ENCODE results near the gene PRKCB. TPM values are rescaled to one million over a fixed set of nuclear protein-coding genes. Genes with fewer than 3 reads are reported as not detected.
"Not testable (repeated sequence)": the region's sequence is repeated elsewhere in the genome, so short reads cannot be mapped to it uniquely, and the experiment has no call there.

PRKCB gene
- total RNA-seq, 1 donor from 2014 or later: 0.69 TPM

DNA sequence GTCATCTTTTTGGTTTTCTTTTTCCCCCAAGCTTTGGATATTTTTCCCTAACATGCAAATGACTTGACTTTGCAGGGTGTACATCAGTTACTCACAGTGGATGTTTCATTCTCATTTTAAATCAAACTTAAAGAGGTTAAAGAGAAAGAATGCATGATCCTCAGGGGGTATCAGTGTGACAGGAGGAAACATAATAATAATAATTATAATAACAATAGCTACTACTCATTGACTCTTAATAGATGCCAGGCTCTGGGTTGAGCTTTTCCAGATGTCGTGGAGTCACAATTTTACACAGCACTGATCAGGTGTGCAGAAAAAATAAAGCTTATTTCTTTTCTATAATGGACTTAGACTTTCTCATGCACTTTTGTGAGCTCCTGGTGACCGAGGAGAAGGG is 263.1 kb downstream of the PRKCB start:
- H3K27me3 Mint-ChIP-seq (ENCODE audit: unreplicated experiment): peaks cover 4% of the 10 kb centered on the region
- no peak for DNase-seq
- H3K27ac Mint-ChIP-seq (ENCODE audit: unreplicated experiment): no peak overlapping the region
- H3K4me3 Mint-ChIP-seq (ENCODE audit: unreplicated experiment): no peak overlapping the region
- peaks cover 4% of the 10 kb centered on the region for H3K4me1 Mint-ChIP-seq (ENCODE audit: low read depth, unreplicated experiment)
- TF ChIP-seq, protein P1, sequence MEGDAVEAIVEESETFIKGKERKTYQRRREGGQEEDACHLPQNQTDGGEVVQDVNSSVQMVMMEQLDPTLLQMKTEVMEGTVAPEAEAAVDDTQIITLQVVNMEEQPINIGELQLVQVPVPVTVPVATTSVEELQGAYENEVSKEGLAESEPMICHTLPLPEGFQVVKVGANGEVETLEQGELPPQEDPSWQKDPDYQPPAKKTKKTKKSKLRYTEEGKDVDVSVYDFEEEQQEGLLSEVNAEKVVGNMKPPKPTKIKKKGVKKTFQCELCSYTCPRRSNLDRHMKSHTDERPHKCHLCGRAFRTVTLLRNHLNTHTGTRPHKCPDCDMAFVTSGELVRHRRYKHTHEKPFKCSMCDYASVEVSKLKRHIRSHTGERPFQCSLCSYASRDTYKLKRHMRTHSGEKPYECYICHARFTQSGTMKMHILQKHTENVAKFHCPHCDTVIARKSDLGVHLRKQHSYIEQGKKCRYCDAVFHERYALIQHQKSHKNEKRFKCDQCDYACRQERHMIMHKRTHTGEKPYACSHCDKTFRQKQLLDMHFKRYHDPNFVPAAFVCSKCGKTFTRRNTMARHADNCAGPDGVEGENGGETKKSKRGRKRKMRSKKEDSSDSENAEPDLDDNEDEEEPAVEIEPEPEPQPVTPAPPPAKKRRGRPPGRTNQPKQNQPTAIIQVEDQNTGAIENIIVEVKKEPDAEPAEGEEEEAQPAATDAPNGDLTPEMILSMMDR (IDR thresholded peaks at IDR 0.05; ENCODE audit: partially characterized antibody, unreplicated experiment): no peak
- H3K36me3 Mint-ChIP-seq (ENCODE audit: unreplicated experiment): no peaks in the 10 kb centered on the region
- H3K9me3 Mint-ChIP-seq (ENCODE audit: unreplicated experiment): no peaks in the 10 kb centered on the region

DNA sequence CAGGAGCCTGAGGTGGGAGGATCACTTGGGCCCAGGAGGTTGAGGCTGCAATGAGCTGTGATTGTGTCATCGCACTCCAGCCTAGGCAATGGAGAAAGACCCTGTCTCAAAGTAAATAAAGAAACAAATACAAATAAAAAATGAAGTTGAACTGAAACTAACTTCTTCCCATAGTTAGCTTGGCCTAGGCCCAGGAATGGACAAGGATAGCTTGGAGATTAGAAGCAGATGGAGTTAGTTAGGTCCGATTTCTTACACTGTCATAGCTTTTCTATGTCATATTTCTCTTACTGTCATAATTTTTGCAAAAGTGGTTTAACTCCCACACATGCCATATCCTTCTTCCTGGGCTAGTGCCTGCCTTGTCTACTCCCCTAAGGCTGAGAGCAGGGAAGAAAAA is 265.6 kb downstream of the PRKCB start:
- DNase-seq: no peak
- Mint-ChIP-seq H3K9me3 (ENCODE audit: unreplicated experiment) (no peaks in the 10 kb centered on the region), H3K4me3 (ENCODE audit: unreplicated experiment) (no peak overlapping the region), H3K27ac (ENCODE audit: unreplicated experiment) (no peak overlapping the region), H3K4me1 (ENCODE audit: low read depth, unreplicated experiment) (peaks cover 4% of the 10 kb centered on the region), H3K27me3 (ENCODE audit: unreplicated experiment) (peaks cover 3% of the 10 kb centered on the region), H3K36me3 (ENCODE audit: unreplicated experiment) (no peaks in the 10 kb centered on the region)
- TF ChIP-seq, protein P1 (IDR thresholded peaks at IDR 0.05; ENCODE audit: partially characterized antibody, unreplicated experiment): no peak

DNA sequence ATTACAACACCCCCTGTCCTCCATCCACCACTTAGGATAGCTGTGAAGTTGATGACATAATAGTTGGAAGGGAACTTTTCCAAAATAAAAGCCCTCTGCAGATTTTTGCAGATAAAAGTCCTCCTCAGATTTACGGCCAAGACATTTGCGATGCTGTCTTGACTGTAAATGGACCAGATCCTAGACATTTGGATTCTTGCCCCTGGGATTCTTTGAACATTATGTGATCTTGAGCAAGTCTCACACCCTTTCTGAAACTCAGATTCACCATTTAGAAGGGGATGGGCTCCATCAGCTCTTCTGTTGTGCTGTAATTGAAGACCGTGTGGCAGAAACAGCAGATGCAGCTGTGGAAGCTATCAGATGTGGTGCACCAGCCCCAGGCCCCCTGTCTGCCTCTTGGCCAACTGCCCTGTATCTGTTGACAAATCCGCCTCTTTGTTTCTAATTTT is 266.5 kb downstream of the PRKCB start:
- Mint-ChIP-seq H3K27me3 (ENCODE audit: unreplicated experiment) (peaks cover 3% of the 10 kb centered on the region), H3K9me3 (ENCODE audit: unreplicated experiment) (no peaks in the 10 kb centered on the region), H3K4me3 (ENCODE audit: unreplicated experiment) (no peak overlapping the region), H3K27ac (ENCODE audit: unreplicated experiment) (no peak overlapping the region), H3K36me3 (ENCODE audit: unreplicated experiment) (no peaks in the 10 kb centered on the region), H3K4me1 (ENCODE audit: low read depth, unreplicated experiment) (peaks cover 4% of the 10 kb centered on the region)
- DNase-seq: peak; percentile 32
- TF ChIP-seq, protein P1 (IDR thresholded peaks at IDR 0.05; ENCODE audit: partially characterized antibody, unreplicated experiment): peak; percentile 9

GRCh38 chr16:24105471-24105870 is 269.7 kb downstream of the PRKCB start:
- not testable (repeated sequence) for H3K36me3 Mint-ChIP-seq (ENCODE audit: unreplicated experiment); H3K27ac Mint-ChIP-seq (ENCODE audit: unreplicated experiment); H3K4me3 Mint-ChIP-seq (ENCODE audit: unreplicated experiment); H3K4me1 Mint-ChIP-seq (ENCODE audit: low read depth, unreplicated experiment); H3K27me3 Mint-ChIP-seq (ENCODE audit: unreplicated experiment); H3K9me3 Mint-ChIP-seq (ENCODE audit: unreplicated experiment); DNase-seq

DNA sequence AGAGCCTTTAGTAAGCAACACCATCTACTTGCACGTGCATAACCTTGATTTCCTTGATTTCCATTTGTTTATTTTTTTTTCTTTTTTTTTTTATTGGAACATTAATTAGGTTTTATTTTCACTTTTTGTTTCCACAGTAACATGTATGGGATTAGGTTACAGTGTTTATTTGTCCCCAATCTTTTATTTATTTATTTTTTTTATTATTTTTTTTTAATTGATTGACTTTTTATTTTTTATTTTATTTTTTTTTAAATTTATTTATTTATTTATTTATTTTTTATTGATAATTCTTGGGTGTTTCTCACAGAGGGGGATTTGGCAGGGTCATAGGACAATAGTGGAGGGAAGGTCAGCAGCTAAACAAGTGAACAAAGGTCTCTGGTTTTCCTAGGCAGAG is 272.3 kb downstream of the PRKCB start:
- H3K4me3 Mint-ChIP-seq (ENCODE audit: unreplicated experiment); DNase-seq; H3K27ac Mint-ChIP-seq (ENCODE audit: unreplicated experiment); H3K27me3 Mint-ChIP-seq (ENCODE audit: unreplicated experiment); H3K36me3 Mint-ChIP-seq (ENCODE audit: unreplicated experiment); H3K4me1 Mint-ChIP-seq (ENCODE audit: low read depth, unreplicated experiment); H3K9me3 Mint-ChIP-seq (ENCODE audit: unreplicated experiment): not testable (repeated sequence)

DNA sequence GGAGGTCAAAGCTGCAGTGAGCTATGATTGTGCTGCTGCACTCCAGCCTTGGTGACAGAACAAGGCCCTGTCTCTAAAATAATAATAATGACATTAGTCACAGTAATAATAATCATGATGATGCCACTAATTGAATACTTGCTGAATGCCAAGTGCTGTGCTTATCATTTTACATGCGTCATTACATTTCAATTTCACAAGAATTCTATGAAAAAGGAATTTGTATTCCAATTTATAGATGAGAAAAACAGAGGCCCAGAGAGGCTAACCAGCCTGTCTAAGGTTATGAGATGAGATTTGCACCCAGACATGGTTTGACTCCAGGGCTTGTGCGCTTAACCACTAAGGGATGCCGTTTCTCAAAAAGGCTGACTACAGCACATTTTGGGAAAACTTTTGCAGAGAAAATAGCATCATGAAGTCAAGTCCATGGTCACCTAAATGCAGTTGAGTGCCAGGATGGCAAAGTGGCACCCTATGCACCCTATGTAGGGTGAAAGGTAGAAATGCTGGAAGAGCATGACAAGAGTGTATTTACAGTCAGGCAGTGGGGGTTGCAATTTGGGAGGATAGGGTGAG is 276.0 kb downstream of the PRKCB start:
- H3K27ac Mint-ChIP-seq (ENCODE audit: unreplicated experiment): no peak overlapping the region
- H3K4me3 Mint-ChIP-seq (ENCODE audit: unreplicated experiment): no peak overlapping the region
- H3K4me1 Mint-ChIP-seq (ENCODE audit: low read depth, unreplicated experiment): no peaks in the 10 kb centered on the region
- peaks cover 4% of the 10 kb centered on the region for H3K36me3 Mint-ChIP-seq (ENCODE audit: unreplicated experiment)
- no peak for DNase-seq
- TF ChIP-seq, protein P1 (IDR thresholded peaks at IDR 0.05; ENCODE audit: partially characterized antibody, unreplicated experiment): no peak
- H3K27me3 Mint-ChIP-seq (ENCODE audit: unreplicated experiment): peaks cover 2% of the 10 kb centered on the region
- peaks cover 4% of the 10 kb centered on the region for H3K9me3 Mint-ChIP-seq (ENCODE audit: unreplicated experiment)
